Activated CD4-positive, alpha-beta memory T cell treated with anti-CD3 and anti-CD28 coated beads, Interleukin-2, amount 10 ng/mL, durations not matched to agents 7 days and 5 days (primary cell): Measurements from ENCODE around the gene HSBP1L1. TPM values are rescaled to one million over a fixed set of nuclear protein-coding genes. Genes with fewer than 3 reads are reported as not detected.
"Not testable (repeated sequence)": the region's sequence is repeated elsewhere in the genome, so short reads cannot be mapped to it uniquely, and the experiment has no call there.

Experiments
- CTCF ChIA-PET: fragments of 350-600 bp; sonication (Branson Sonifier 250); formaldehyde crosslinking; loops from one replicate; lab custom pipeline; 2021; ENCODE audit warnings: antibody characterized with exemption, inconsistent platforms; lab: Charles Lee
- POLR2A ChIA-PET: fragments of 350-600 bp; sonication (Branson Sonifier 250); formaldehyde crosslinking; loops from one replicate; lab custom pipeline; 2021; ENCODE audit warnings: antibody characterized with exemption; lab: Charles Lee
- DNase-seq: peaks from one replicate; pipeline ENCODE4 v3.0.0-alpha.2; 2020
- H3K27ac Mint-ChIP-seq: one replicate; pipeline ENCODE4 v1.8.0; 2021; ENCODE audit warnings: mild to moderate bottlenecking, mixed read lengths
- H3K27me3 Mint-ChIP-seq: one replicate; pipeline ENCODE4 v1.8.0; 2021; ENCODE audit warnings: mixed read lengths
- H3K36me3 Mint-ChIP-seq: one replicate; pipeline ENCODE4 v1.8.0; 2021; ENCODE audit warnings: low read depth, mixed read lengths
- H3K4me1 Mint-ChIP-seq: one replicate; pipeline ENCODE4 v1.8.0; 2021; ENCODE audit warnings: mixed read lengths
- H3K4me3 Mint-ChIP-seq: one replicate; pipeline ENCODE4 v1.8.0; 2021; ENCODE audit warnings: mild to moderate bottlenecking, mixed read lengths
- H3K9me3 Mint-ChIP-seq: one replicate; pipeline ENCODE4 v1.8.0; 2021; ENCODE audit warnings: mixed read lengths
- total RNA-seq, 2 experiments: library from RNA; stranded (reverse); gene quantifications; one replicate each; pipeline ENCODE4 v1.2.3, GENCODE V29; 2021

Gene HSBP1L1
- total RNA-seq, 2 experiments from 2014 or later = 9.0 to 9.2 TPM

- peaks cover 15% of the 10 kb centered on the region for H3K27me3 Mint-ChIP-seq
- H3K4me3 Mint-ChIP-seq = no peak overlapping the region
- H3K4me1 Mint-ChIP-seq = peaks cover 23% of the 10 kb centered on the region
- H3K27ac Mint-ChIP-seq = no peak overlapping the region
- CTCF ChIA-PET = interaction anchor here (0.7 kb wide), 1 partner anchor 14 kb away, joined by 3 read pairs; no protein-coding TSS in a partner anchor
- POLR2A ChIA-PET = interaction anchor here (3.6 kb wide), 1 partner anchor 9 kb away, joined by 34 read pairs; no protein-coding TSS in a partner anchor
- no peaks in the 10 kb centered on the region for H3K9me3 Mint-ChIP-seq
- H3K36me3 Mint-ChIP-seq = peaks cover 8% of the 10 kb centered on the region
- DNase-seq = no peak
Measured at GRCh38 chr18:79952996-79953559, 11.4 kb upstream of the HSBP1L1 start.

DNA sequence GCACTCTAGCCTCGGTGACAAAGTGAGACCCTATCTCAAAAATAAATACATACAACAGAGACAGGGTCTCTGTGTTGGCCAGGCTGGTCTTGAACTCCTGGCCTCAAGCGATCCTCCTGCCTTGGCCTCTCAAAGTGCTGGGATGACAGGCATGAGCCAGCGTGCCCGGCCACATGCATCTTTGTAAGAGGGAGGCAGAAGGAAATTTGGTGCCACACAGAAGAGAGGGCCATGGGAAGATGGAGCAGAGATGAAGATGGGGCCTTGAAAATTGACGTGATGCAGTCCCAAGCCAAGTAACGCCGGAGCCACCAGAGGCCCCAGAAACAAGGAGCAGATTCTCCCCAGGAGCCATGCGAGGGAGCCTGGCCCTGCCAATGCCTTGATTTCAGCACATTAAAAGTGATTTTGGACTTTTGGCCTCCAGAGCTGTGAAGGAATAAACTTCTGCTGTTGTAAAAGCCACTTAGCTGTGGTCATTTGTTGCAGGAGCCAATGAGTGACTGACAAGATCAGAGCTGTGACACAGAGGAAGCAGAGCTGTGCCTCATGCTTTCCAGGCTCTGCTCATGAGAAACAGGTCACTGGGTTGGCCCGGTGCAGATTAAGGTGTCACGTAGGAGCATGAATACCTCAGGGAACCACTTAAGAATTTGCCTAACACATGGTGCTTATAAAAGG, 10.3 kb upstream of the HSBP1L1 start:
- Mint-ChIP-seq H3K27ac (no peak overlapping the region), H3K4me1 (peaks cover 19% of the 10 kb centered on the region), H3K9me3 (no peaks in the 10 kb centered on the region), H3K36me3 (peaks cover 4% of the 10 kb centered on the region), H3K27me3 (peaks cover 15% of the 10 kb centered on the region), H3K4me3 (no peak overlapping the region)
- ChIA-PET CTCF (no interaction called here), POLR2A (interaction anchor here (3.6 kb wide), 1 partner anchor 8 kb away, joined by 34 read pairs; no protein-coding TSS in a partner anchor)
- DNase-seq = no peak

- no peak overlapping the region for H3K27ac Mint-ChIP-seq
- no peak overlapping the region for H3K4me3 Mint-ChIP-seq
- POLR2A ChIA-PET = no interaction called here
- CTCF ChIA-PET = no interaction called here
- H3K27me3 Mint-ChIP-seq = peaks cover 15% of the 10 kb centered on the region
- no peaks in the 10 kb centered on the region for H3K9me3 Mint-ChIP-seq
- peaks cover 16% of the 10 kb centered on the region for H3K4me1 Mint-ChIP-seq
- H3K36me3 Mint-ChIP-seq = peaks cover under 1% of the 10 kb centered on the region
- DNase-seq = no peak
Measured at GRCh38 chr18:79954791-79955190, 9.7 kb upstream of the HSBP1L1 start.

DNA sequence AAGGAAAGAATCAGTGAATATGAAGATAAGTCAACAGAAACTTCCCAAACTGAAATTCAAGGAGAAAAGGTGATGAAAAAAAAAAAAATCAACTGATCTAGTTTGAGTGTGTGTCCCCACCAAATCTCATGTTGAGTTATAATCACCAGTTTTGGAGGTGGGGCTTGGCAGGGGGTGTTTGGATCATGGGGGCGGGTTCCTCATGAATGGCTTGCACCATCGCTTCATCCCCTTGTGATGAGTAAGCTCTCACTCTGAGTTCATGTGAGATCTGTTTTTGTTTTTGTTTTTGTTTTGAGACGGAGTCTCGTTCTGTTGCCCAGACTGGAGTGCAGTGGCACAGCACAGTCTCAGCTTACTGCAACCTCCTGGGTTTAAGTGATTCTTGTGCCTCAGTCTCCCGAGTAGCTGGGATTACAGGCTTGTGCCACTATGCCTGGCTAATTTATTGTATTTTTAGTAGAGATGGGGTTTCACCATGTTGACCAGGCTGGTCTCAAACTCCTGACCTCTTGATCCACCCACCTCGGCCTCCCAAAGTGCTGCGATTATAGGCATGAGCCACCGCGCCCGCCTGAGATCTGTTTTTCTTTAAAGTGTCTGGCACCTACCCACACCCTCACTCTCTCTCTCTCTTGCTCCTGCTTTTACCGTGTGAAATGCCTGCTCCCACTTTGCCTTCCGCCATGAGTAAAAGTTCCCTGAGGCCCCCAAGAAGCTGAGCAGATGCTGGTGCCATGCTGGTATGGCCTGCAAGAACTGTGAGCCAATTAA, 9.0 kb upstream of the HSBP1L1 start:
- Mint-ChIP-seq H3K4me3 (no peak overlapping the region), H3K36me3 (no peaks in the 10 kb centered on the region), H3K4me1 (peaks cover 16% of the 10 kb centered on the region), H3K9me3 (no peaks in the 10 kb centered on the region), H3K27ac (no peak overlapping the region), H3K27me3 (peaks cover 15% of the 10 kb centered on the region)
- ChIA-PET CTCF (no interaction called here), POLR2A (no interaction called here)
- no peak for DNase-seq

DNA sequence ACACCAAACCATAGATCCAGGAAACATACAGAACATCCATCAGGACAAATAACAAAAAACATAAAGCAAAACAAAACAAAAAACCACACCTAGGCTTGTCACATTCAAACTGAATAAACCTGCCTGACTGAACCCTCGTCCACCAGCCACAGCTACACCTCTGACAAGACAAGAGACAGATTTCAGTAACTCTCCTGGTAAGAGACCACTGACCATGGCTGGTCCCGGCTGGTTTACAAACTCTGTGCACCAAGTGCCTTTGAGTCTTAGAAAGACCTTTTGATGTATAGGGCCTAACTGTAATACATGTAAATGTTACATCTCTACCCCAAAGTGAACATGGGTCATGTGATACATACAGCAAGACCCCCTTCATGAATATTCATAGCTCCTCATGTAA, 8.2 kb upstream of the HSBP1L1 start:
- H3K4me1 Mint-ChIP-seq = peaks cover 19% of the 10 kb centered on the region
- CTCF ChIA-PET = no interaction called here
- DNase-seq = no peak
- POLR2A ChIA-PET = no interaction called here
- no peak overlapping the region for H3K27ac Mint-ChIP-seq
- H3K9me3 Mint-ChIP-seq = no peaks in the 10 kb centered on the region
- no peak overlapping the region for H3K4me3 Mint-ChIP-seq
- H3K36me3 Mint-ChIP-seq = no peaks in the 10 kb centered on the region
- H3K27me3 Mint-ChIP-seq = peaks cover 15% of the 10 kb centered on the region

DNA sequence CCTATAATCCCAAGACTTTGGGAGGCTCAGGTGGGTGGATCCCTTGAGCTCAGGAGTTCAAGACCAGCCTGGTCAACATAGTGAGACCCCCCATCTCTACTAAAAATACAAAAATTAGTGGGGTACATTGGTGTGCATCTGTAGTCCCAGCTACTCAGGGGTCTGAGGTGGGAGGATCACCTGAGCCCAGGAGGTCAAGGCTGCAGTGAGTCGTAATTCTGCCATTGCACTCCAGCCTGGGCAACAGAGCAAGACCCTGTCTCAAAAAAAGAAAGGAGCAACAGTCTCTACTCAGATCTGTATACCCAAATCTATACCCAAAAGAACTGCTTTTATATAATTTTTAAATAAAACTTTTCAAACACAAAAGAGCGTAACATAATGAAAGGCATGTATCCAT, 5.5 kb upstream of the HSBP1L1 start:
- no peak overlapping the region for H3K4me3 Mint-ChIP-seq
- no peak overlapping the region for H3K27ac Mint-ChIP-seq
- no peaks in the 10 kb centered on the region for H3K36me3 Mint-ChIP-seq
- CTCF ChIA-PET = interaction anchor here (1.1 kb wide), 1 partner anchor 8 kb away, joined by 3 read pairs; no protein-coding TSS in a partner anchor
- H3K9me3 Mint-ChIP-seq = no peaks in the 10 kb centered on the region
- POLR2A ChIA-PET = interaction anchor here (1.3 kb wide), 1 partner anchor 29 kb away, joined by 4 read pairs; the partner anchor contains the start of gene TXNL4A
- no peak for DNase-seq
- peaks cover 20% of the 10 kb centered on the region for H3K27me3 Mint-ChIP-seq
- H3K4me1 Mint-ChIP-seq = peaks cover 39% of the 10 kb centered on the region

DNA sequence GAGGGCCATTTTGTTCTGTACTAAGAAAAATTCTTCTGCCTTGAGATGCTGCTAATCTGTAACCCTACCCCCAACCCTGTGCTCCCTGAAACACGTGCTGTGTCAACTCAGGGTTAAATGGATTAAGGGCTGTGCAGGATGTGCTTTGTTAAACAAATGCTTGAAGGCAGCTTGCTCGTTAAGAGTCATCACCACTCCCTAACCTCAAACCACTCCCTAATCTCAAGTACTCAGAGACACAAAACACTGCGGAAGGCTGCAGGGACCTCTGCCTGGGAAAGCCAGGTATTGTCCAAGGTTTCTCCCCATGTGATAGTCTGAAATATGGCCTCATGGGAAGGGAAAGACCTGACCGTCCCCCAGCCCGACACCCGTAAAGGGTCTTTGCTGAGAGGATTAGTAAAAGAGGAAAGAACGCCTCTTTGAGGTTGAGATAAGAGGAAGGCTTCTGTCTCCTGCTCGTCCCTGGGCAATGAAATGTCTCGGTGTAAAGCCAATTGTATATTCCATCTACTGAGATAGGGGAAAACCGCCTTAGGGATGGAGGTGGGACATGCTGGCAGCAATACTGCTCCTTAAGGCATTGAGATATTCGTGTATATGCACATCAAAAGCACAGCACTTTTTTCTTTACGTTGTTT, 4.2 kb upstream of the HSBP1L1 start:
- peaks cover 39% of the 10 kb centered on the region for H3K4me1 Mint-ChIP-seq
- H3K36me3 Mint-ChIP-seq, DNase-seq, H3K9me3 Mint-ChIP-seq, H3K4me3 Mint-ChIP-seq: not testable (repeated sequence)
- CTCF ChIA-PET = interaction anchor here (0.6 to 2.2 kb wide), 3 partner anchors 10 to 181 kb away, joined by 3 to 7 read pairs (median 3); partner anchors contain the start of gene TXNL4A
- POLR2A ChIA-PET = interaction anchor here (0.7 to 1.5 kb wide), 4 partner anchors 10 to 27 kb away, joined by 3 to 6 read pairs (median 4); partner anchors contain the start of gene TXNL4A
- peaks cover 12% of the 10 kb centered on the region for H3K27me3 Mint-ChIP-seq
- H3K27ac Mint-ChIP-seq = peak overlapping the region; percentile 16

DNA sequence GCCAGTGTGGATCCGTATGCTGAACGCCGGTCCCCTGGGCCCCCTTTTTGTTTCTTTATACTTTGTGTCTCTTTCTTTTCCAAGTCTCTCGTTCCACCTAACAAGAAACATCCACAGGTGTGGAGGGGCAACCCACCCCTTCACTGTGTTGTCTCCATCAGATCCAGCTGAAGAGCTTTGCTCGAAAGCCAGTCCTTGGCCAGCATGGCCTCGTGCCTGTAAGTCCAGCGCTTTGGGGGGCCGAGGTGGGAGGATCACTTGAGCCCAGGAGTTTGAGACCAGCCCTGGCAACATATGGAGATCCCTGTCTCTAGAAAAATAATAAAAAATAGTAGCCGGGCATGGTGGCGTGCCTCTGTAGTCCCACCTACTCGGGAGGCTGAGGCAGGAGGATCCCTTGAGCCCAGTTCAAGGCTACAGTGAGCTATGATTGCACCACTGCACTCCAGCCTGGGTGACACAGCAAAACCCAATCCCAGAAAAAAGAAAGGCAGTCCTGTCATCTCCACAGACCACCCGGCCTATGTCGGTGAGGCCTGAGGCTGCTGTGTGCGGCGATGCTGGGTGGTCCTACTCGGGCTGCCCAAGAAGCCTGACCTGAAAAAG, 3.4 kb upstream of the HSBP1L1 start:
- H3K9me3 Mint-ChIP-seq = no peaks in the 10 kb centered on the region
- CTCF ChIA-PET = interaction anchor here (1.5 to 2.2 kb wide), 3 partner anchors 23 to 74 kb away, joined by 3 to 7 read pairs (median 4); partner anchors contain the start of genes RBFA and TXNL4A
- POLR2A ChIA-PET = interaction anchor here (1.1 to 3.5 kb wide), 4 partner anchors 9 to 27 kb away, joined by 3 to 34 read pairs (median 4); partner anchors contain the start of gene SLC66A2

GRCh38 chr18:79961527-79962291, 2.7 kb upstream of the HSBP1L1 start:
- CTCF ChIA-PET = interaction anchor here (0.7 to 2.2 kb wide), 5 partner anchors 10 to 73 kb away, joined by 3 to 7 read pairs (median 4); partner anchors contain the start of genes RBFA, SLC66A2 and TXNL4A
- no peak overlapping the region for H3K4me3 Mint-ChIP-seq
- no peak overlapping the region for H3K27ac Mint-ChIP-seq
- peaks cover 6% of the 10 kb centered on the region for H3K27me3 Mint-ChIP-seq
- no peaks in the 10 kb centered on the region for H3K9me3 Mint-ChIP-seq
- no peaks in the 10 kb centered on the region for H3K36me3 Mint-ChIP-seq
- POLR2A ChIA-PET = interaction anchor here (1.0 to 3.5 kb wide), 5 partner anchors 10 to 27 kb away, joined by 3 to 34 read pairs (median 4); partner anchors contain the start of gene SLC66A2
- no peak for DNase-seq
- H3K4me1 Mint-ChIP-seq = peaks cover 43% of the 10 kb centered on the region

More for the DNA sequence above, 3.4 kb upstream of the HSBP1L1 start:
- Mint-ChIP-seq H3K36me3 (no peaks in the 10 kb centered on the region), H3K4me3 (no peak overlapping the region), H3K4me1 (peaks cover 43% of the 10 kb centered on the region), H3K27ac (no peak overlapping the region), H3K27me3 (peaks cover 7% of the 10 kb centered on the region)
- DNase-seq = no peak

GRCh38 chr18:79962311-79962710, 2.1 kb upstream of the HSBP1L1 start:
- POLR2A ChIA-PET = interaction anchor here (1.0 to 3.5 kb wide), 5 partner anchors 10 to 27 kb away, joined by 3 to 34 read pairs (median 4); partner anchors contain the start of gene SLC66A2
- no peak for DNase-seq
- CTCF ChIA-PET = interaction anchor here (0.7 to 2.2 kb wide), 5 partner anchors 11 to 72 kb away, joined by 3 to 7 read pairs (median 4); partner anchors contain the start of genes RBFA, SLC66A2 and TXNL4A
- Mint-ChIP-seq H3K4me1 (peaks cover 43% of the 10 kb centered on the region), H3K27ac (no peak overlapping the region), H3K36me3 (peaks cover 3% of the 10 kb centered on the region), H3K9me3 (no peaks in the 10 kb centered on the region), H3K4me3 (no peak overlapping the region), H3K27me3 (peaks cover 6% of the 10 kb centered on the region)
